Activated CD4-positive, alpha-beta T cell treated with anti-CD3 and anti-CD28 coated beads, Interleukin-2, Interleukin-4, amounts not matched to agents 100 ng/mL and 50 ng/mL, durations not matched to agents 16 hours and 8 hours (primary cell): ENCODE measurements around the gene HMX3.
"Not testable (repeated sequence)": the region's sequence is repeated elsewhere in the genome, so short reads cannot be mapped to it uniquely, and the experiment has no call there.

ENCODE experiments used
- DNase-seq: peaks from one replicate; pipeline ENCODE4 v3.0.0-alpha.2; 2020; ENCODE audit warnings: low spot score

The HMX3 gene

GRCh38 chr10:123175389-123176387, 39.9 kb downstream of the HMX3 start:
- no peak for DNase-seq

DNA sequence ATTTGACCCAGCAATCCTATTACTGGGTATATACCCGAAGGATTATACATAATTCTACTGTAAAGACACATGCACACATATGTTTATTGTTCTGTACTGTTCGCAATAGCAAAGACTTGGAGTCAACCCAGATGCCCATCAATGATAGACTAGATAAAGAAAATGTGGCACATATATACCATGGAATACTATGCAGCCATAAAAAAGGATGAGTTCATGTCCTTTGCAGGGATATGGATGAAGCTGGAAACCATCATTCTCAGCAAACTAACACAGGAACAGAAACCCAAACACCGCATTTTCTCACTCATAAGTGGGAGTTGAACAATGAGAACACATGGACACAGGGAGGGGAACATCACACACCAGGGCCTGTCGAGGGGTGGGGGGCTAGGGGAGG, 42.6 kb downstream of the HMX3 start:
- not testable (repeated sequence) for DNase-seq

GRCh38 chr10:123180101-123181090, 44.6 kb downstream of the HMX3 start:
- no peak for DNase-seq

DNA sequence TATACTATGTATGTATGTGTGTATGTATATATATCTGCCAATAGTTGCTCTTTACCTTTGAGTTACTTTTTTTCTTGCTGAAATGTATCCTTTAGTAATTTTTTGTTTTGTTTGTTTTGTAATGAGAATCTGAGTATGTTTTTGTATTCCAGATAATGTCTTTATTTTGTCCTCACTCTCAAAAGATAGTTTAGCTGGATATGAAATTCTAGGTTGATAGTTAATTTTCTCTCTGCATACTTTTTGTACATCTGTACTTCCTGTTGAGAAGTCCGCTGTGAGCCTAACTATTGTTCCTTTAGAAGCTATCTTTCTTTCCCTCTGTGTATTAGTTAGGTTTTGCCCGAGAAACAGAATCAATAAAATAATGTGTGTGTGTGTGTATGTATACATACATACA, 48.0 kb downstream of the HMX3 start:
- no peak for DNase-seq

- no peak for DNase-seq
Observed at GRCh38 chr10:123187781-123188180, 52.0 kb downstream of the HMX3 start.
